A549 (cell line): ENCODE data around the gene ANKRD62.

Source experiments
- CHD4 ChIP-seq: fragments of 200-600 bp; sonication (generic); IDR thresholded peaks from 2 replicates; pipeline ENCODE4 v1.6.1; 2016; ENCODE audit warnings: antibody characterized with exemption, mild to moderate bottlenecking, borderline replicate concordance
- HDAC2 ChIP-seq: fragments of 200-600 bp; sonication (generic); IDR thresholded peaks from 2 replicates; pipeline ENCODE4 v1.6.1; 2016
- HOXB5 ChIP-seq: fragments of 250-450 bp; sonication (Bioruptor Pico); IDR thresholded peaks from 2 replicates; pipeline ENCODE4 v1.5.0; 2020; ENCODE audit warnings: mild to moderate bottlenecking, moderate library complexity
- MAFK ChIP-seq: fragments of 450-650 bp; IDR thresholded peaks from 2 replicates; pipeline ENCODE4 v1.6.1; 2014; ENCODE audit not compliant: partially characterized antibody
- NR3C1 ChIP-seq: fragments of >200 bp; sonication (Bioruptor Twin); formaldehyde crosslinking; IDR thresholded peaks from 3 replicates; pipeline ENCODE4 v1.6.1; 2017
- POLR2A ChIP-seq: IDR thresholded peaks from 2 replicates; pipeline ENCODE4 v1.6.1; 2012; ENCODE audit warnings: mild to moderate bottlenecking, low read length
- RCOR1 ChIP-seq: fragments of 150-350 bp; IDR thresholded peaks from 2 replicates; pipeline ENCODE4 v1.6.1; 2014; ENCODE audit warnings: antibody characterized with exemption, low read length, low read depth
- RFX5 ChIP-seq: fragments of 450-650 bp; IDR thresholded peaks from 2 replicates; pipeline ENCODE4 v1.7.1; 2014; ENCODE audit warnings: antibody characterized with exemption, mild to moderate bottlenecking, moderate library complexity
- RNF2 ChIP-seq: fragments of 200-600 bp; sonication (generic); IDR thresholded peaks from 2 replicates; pipeline ENCODE4 v1.6.1; 2016; ENCODE audit warnings: low read depth, mild to moderate bottlenecking, antibody characterized with exemption, moderate library complexity, borderline replicate concordance
- SMC3 ChIP-seq: fragments of >200 bp; sonication (Bioruptor Twin); formaldehyde crosslinking; IDR thresholded peaks from 3 replicates; pipeline ENCODE4 v1.6.1; 2018; ENCODE audit warnings: inconsistent platforms
- ZSCAN20 ChIP-seq: fragments of 250-450 bp; sonication (Bioruptor Pico); IDR thresholded peaks from 2 replicates; pipeline ENCODE4 v1.8.0; 2022; ENCODE audit warnings: mild to moderate bottlenecking, moderate library complexity
- TF ChIP-seq, protein P1 (sequence below): fragments of >200 bp; sonication (Bioruptor Twin); formaldehyde crosslinking; IDR thresholded peaks from 3 replicates; pipeline ENCODE4 v1.5.1; 2016
- TF ChIP-seq, protein P2 (sequence below): fragments of 250-450 bp; sonication (Bioruptor Pico); IDR thresholded peaks from 2 replicates; pipeline ENCODE4 v1.5.0; 2021; ENCODE audit warnings: mild to moderate bottlenecking, moderate library complexity, borderline replicate concordance
- TF ChIP-seq, protein P3 (sequence below): IDR thresholded peaks from 2 replicates; pipeline ENCODE4 v1.6.1; 2012

DNA sequence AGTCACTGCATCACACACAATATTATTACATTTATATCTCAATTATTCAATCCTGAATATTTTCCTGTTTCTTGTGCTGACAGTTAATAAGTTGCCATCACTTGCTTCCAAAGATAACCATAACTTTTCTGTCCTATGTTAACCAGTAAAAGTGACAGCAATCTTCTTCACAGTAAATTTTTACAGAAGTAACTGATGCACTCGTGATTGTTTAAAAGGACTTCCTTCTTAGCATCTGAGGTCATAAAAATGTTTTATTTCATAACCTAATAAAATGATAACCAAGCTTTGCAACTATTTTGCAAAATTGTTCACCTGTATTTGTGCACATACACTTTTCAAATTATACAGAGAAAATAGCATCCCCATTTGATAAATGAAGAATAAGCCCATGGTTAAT is 20.6 kb upstream of the ANKRD62 start:
- TF ChIP-seq, protein P1, sequence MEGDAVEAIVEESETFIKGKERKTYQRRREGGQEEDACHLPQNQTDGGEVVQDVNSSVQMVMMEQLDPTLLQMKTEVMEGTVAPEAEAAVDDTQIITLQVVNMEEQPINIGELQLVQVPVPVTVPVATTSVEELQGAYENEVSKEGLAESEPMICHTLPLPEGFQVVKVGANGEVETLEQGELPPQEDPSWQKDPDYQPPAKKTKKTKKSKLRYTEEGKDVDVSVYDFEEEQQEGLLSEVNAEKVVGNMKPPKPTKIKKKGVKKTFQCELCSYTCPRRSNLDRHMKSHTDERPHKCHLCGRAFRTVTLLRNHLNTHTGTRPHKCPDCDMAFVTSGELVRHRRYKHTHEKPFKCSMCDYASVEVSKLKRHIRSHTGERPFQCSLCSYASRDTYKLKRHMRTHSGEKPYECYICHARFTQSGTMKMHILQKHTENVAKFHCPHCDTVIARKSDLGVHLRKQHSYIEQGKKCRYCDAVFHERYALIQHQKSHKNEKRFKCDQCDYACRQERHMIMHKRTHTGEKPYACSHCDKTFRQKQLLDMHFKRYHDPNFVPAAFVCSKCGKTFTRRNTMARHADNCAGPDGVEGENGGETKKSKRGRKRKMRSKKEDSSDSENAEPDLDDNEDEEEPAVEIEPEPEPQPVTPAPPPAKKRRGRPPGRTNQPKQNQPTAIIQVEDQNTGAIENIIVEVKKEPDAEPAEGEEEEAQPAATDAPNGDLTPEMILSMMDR: no peak
- TF ChIP-seq MAFK (no peak), HOXB5 (CRISPR knock-in tag) (no peak), POLR2A (no peak), RFX5 (no peak), RCOR1 (no peak), RNF2 (no peak), HDAC2 (no peak), SMC3 (no peak), CHD4 (no peak), NR3C1 (no peak), ZSCAN20 (CRISPR knock-in tag) (no peak)
- TF ChIP-seq, protein P2, sequence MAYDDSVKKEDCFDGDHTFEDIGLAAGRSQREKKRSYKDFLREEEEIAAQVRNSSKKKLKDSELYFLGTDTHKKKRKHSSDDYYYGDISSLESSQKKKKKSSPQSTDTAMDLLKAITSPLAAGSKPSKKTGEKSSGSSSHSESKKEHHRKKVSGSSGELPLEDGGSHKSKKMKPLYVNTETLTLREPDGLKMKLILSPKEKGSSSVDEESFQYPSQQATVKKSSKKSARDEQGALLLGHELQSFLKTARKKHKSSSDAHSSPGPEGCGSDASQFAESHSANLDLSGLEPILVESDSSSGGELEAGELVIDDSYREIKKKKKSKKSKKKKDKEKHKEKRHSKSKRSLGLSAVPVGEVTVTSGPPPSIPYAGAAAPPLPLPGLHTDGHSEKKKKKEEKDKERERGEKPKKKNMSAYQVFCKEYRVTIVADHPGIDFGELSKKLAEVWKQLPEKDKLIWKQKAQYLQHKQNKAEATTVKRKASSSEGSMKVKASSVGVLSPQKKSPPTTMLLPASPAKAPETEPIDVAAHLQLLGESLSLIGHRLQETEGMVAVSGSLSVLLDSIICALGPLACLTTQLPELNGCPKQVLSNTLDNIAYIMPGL (CRISPR knock-in tag): no peak
- TF ChIP-seq, protein P3, sequence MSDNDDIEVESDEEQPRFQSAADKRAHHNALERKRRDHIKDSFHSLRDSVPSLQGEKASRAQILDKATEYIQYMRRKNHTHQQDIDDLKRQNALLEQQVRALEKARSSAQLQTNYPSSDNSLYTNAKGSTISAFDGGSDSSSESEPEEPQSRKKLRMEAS: no peak
